GM23338 (cell line): ENCODE results near the gene AR.

Experiments
- CTCF ChIP-seq, 2 experiments: fragments of 200-600 bp in 1 of 2; sonication (generic) in 1 of 2; conservative IDR thresholded peaks; 2 replicates each; pipeline versions ENCODE4 v1.5.1 to v1.6.1; 2016 to 2017; ENCODE audit warnings: antibody characterized with exemption in 2 of 2, low read depth in 2 of 2, mild to moderate bottlenecking in 2 of 2, moderate library complexity in 1 of 2
- EZH2 ChIP-seq: fragments of 200-600 bp; sonication (generic); IDR thresholded peaks from one replicate; pipeline ENCODE4 v1.8.0; 2017; ENCODE audit warnings: antibody characterized with exemption, mild to moderate bottlenecking, low read depth; ENCODE audit not compliant: unreplicated experiment
- POLR2AphosphoS5 ChIP-seq: IDR thresholded peaks from 2 replicates; pipeline ENCODE4 v1.6.1; 2016; ENCODE audit warnings: antibody characterized with exemption, low read depth

- TF ChIP-seq CTCF (conservative IDR thresholded peaks at IDR 0.05; ENCODE audit: low read depth in 2 of 2) (no peak), EZH2 (no peak), POLR2AphosphoS5 (no peak)
Measured at GRCh38 chrX:67601771-67602170, 58.0 kb downstream of the AR start.
